Activated gamma-delta T cell (primary cell): ENCODE data around the gene POLK.
"Not testable (repeated sequence)": the region's sequence is repeated elsewhere in the genome, so short reads cannot be mapped to it uniquely, and the experiment has no call there.

Experiments used
- DNase-seq: peaks from one replicate; lab custom pipeline; 2025; lab: John Stamatoyannopoulos, UW
- total RNA-seq, 2 donors: gene quantifications; one replicate each; lab custom pipeline; 2026; lab: John Stamatoyannopoulos, UW

POLK gene
- total RNA-seq, result 63.0 to 73.8 reads per million in 2 donors

GRCh38 chr5:75511435-75512382 lies at the start of gene POLK, which contains the start of gene CERT1:
TSS of gene POLK (plus strand) at chr5:75511891.
TSS of gene CERT1 (minus strand) at chr5:75511629. CDS start at chr5:75511207, 422 bp downstream.
- peak; percentile 78 for DNase-seq

- DNase-seq, result no peak
Observed at GRCh38 chr5:75463726-75464125, 48.0 kb upstream of the POLK start.

GRCh38 chr5:75465480-75465879 lies 46.2 kb upstream of the POLK start:
- DNase-seq, result no peak

- no peak for DNase-seq
Observed at GRCh38 chr5:75466006-75466716, 45.5 kb upstream of the POLK start.

GRCh38 chr5:75468593-75468992 lies 43.1 kb upstream of the POLK start:
- no peak for DNase-seq

- no peak for DNase-seq
Observed at GRCh38 chr5:75469017-75469416, 42.7 kb upstream of the POLK start.

GRCh38 chr5:75471193-75471592 lies 40.5 kb upstream of the POLK start:
- no peak for DNase-seq

GRCh38 chr5:75472973-75473372 lies 38.7 kb upstream of the POLK start:
- DNase-seq, result no peak

GRCh38 chr5:75473463-75473862 lies 38.2 kb upstream of the POLK start:
- DNase-seq, result no peak

GRCh38 chr5:75475364-75475763 lies 36.3 kb upstream of the POLK start:
- DNase-seq, result no peak

- DNase-seq, result no peak
Observed at GRCh38 chr5:75481024-75481423, 30.7 kb upstream of the POLK start.

GRCh38 chr5:75482482-75482881 lies 29.2 kb upstream of the POLK start:
- no peak for DNase-seq

- DNase-seq, result no peak
Observed at GRCh38 chr5:75484605-75485004, 27.1 kb upstream of the POLK start.

GRCh38 chr5:75489847-75490246 lies 21.8 kb upstream of the POLK start:
- DNase-seq, result not testable (repeated sequence)

GRCh38 chr5:75491621-75492020 lies 20.1 kb upstream of the POLK start:
- no peak for DNase-seq

- no peak for DNase-seq
Observed at GRCh38 chr5:75496026-75496425, 15.7 kb upstream of the POLK start.

GRCh38 chr5:75498208-75498777 lies 13.4 kb upstream of the POLK start:
- DNase-seq, result no peak

GRCh38 chr5:75498875-75499274 lies 12.8 kb upstream of the POLK start:
- not testable (repeated sequence) for DNase-seq

- DNase-seq, result not testable (repeated sequence)
Observed at GRCh38 chr5:75505112-75505511, 6.6 kb upstream of the POLK start.

- DNase-seq, result no peak
Observed at GRCh38 chr5:75507841-75508240, 3.9 kb upstream of the POLK start.

- no peak for DNase-seq
Observed at GRCh38 chr5:75509546-75509945, 2.1 kb upstream of the POLK start.

- no peak for DNase-seq
Observed at GRCh38 chr5:75509956-75510355, 1.7 kb upstream of the POLK start.
